SK-N-SH (cell line): Measurements from ENCODE around the gene KIF18B. TPM values are rescaled to one million over a fixed set of nuclear protein-coding genes. Genes with fewer than 3 reads are reported as not detected.

Experiments used
- CTCF ChIA-PET: fragments of 300-600, 350-600 bp; formaldehyde crosslinking; extraction: SDS; loops from one replicate; lab custom pipeline; 2021; lab: Yijun Ruan, JAX
- POLR2A ChIA-PET: fragments of 350-600 bp; sonication (Branson Sonifier 250); formaldehyde crosslinking; extraction: SDS; loops from one replicate; lab custom pipeline; 2020; ENCODE audit warnings: antibody characterized with exemption, inconsistent platforms; lab: Yijun Ruan, JAX
- DNase-seq: peaks from one replicate; pipeline ENCODE4 v3.0.0; 2012
- H2AFZ ChIP-seq: fragments of 200-600 bp; sonication (generic); 2 replicates; pipeline ENCODE4 v1.8.1; 2016; ENCODE audit warnings: antibody characterized with exemption, mild to moderate bottlenecking, low read depth
- H3F3A ChIP-seq: fragments of 200-600 bp; sonication (generic); replicated peaks from 2 replicates; pipeline ENCODE3; 2016; ENCODE audit warnings: antibody characterized with exemption, mild to moderate bottlenecking; ENCODE audit not compliant: insufficient read depth
- H3K27ac ChIP-seq, 2 experiments: fragments of 200-500 bp in 1 of 2; fragments of 200-600 bp in 1 of 2; sonication (Bioruptor generic) in 1 of 2; sonication (generic), shearing (Covaris generic) in 1 of 2; 2 replicates each; pipeline versions ENCODE4 v1.5.1 to v1.6.1; 2014 to 2016; ENCODE audit warnings: low read depth in 2 of 2, inconsistent platforms in 1 of 2, low read length in 1 of 2, mild to moderate bottlenecking in 1 of 2, mixed read lengths in 1 of 2
- H3K27me3 ChIP-seq: fragments of 200-600 bp; sonication (generic), shearing (Covaris generic); 2 replicates; pipeline ENCODE4 v1.6.1; 2016; ENCODE audit warnings: mixed run types; ENCODE audit not compliant: insufficient read depth
- H3K36me3 ChIP-seq, 2 experiments: fragments of 200-500 bp in 1 of 2; fragments of 200-600 bp in 1 of 2; sonication (Bioruptor generic) in 1 of 2; sonication (generic) in 1 of 2; replicated peaks in 1 of 2; 2 replicates each; pipeline versions ENCODE3 to v1.5.1; 2014 to 2016; ENCODE audit warnings: low read length in 1 of 2, mild to moderate bottlenecking in 1 of 2; ENCODE audit not compliant: insufficient read depth in 2 of 2, control insufficient read depth in 1 of 2
- H3K4me1 ChIP-seq, 2 experiments: fragments of 200-500 bp in 1 of 2; fragments of 200-600 bp in 1 of 2; sonication (Bioruptor generic) in 1 of 2; sonication (generic), shearing (Covaris generic) in 1 of 2; 2 replicates each; pipeline versions ENCODE4 v1.5.1 to v1.6.1; 2014 to 2016; ENCODE audit warnings: low read depth in 1 of 2, low read length in 1 of 2, mixed run types in 1 of 2; ENCODE audit not compliant: insufficient read depth in 2 of 2, control insufficient read depth in 1 of 2
- H3K4me2 ChIP-seq: fragments of 200-600 bp; sonication (generic), shearing (Covaris generic); 2 replicates; pipeline ENCODE4 v1.6.1; 2017; ENCODE audit warnings: mixed run types
- H3K4me3 ChIP-seq, 2 experiments: fragments of 200-500 bp in 1 of 2; fragments of 200-600 bp in 1 of 2; sonication (Bioruptor generic) in 1 of 2; sonication (generic), shearing (Covaris generic) in 1 of 2; 2 replicates each; pipeline versions ENCODE4 v1.5.1 to v1.8.1; 2014 to 2016; ENCODE audit warnings: low read depth in 2 of 2, inconsistent platforms in 1 of 2, low read length in 1 of 2, mild to moderate bottlenecking in 1 of 2, mixed read lengths in 1 of 2, moderate library complexity in 1 of 2
- H3K79me2 ChIP-seq: fragments of 200-600 bp; sonication (generic); 2 replicates; pipeline ENCODE4 v1.8.1; 2017; ENCODE audit warnings: mild to moderate bottlenecking; ENCODE audit not compliant: insufficient read depth
- H3K9ac ChIP-seq: fragments of 200-600 bp; sonication (generic); 2 replicates; pipeline ENCODE4 v1.6.1; 2017; ENCODE audit warnings: mixed run types
- H3K9me2 ChIP-seq: fragments of 200-600 bp; sonication (generic); 2 replicates; pipeline ENCODE4 v1.6.1; 2017; ENCODE audit warnings: mixed run types
- H3K9me3 ChIP-seq: fragments of 200-600 bp; sonication (generic); 2 replicates; pipeline ENCODE4 v1.6.1; 2017; ENCODE audit warnings: mixed run types, mild to moderate bottlenecking, moderate library complexity
- H4K20me1 ChIP-seq: fragments of 200-600 bp; sonication (generic); 2 replicates; pipeline ENCODE4 v1.6.1; 2017; ENCODE audit warnings: mild to moderate bottlenecking, mixed run types; ENCODE audit not compliant: insufficient read depth
- GABPA ChIP-seq: IDR thresholded peaks from 2 replicates; pipeline ENCODE4 v1.4.0; 2012; ENCODE audit warnings: low read depth, mild to moderate bottlenecking
- NRF1 ChIP-seq: IDR thresholded peaks from 2 replicates; pipeline ENCODE4 v1.6.1; 2012; ENCODE audit warnings: low read depth, mild to moderate bottlenecking, low read length
- RAD21 ChIP-seq: IDR thresholded peaks from 2 replicates; pipeline ENCODE4 v1.6.1; 2012; ENCODE audit warnings: mild to moderate bottlenecking, low read length
- TCF12 ChIP-seq: IDR thresholded peaks from 2 replicates; pipeline ENCODE4 v1.4.0; 2012
- TEAD4 ChIP-seq: IDR thresholded peaks from 2 replicates; pipeline ENCODE4 v1.4.0; 2012; ENCODE audit warnings: mild to moderate bottlenecking, borderline replicate concordance; ENCODE audit not compliant: insufficient read depth
- YY1 ChIP-seq: IDR thresholded peaks from 2 replicates; pipeline ENCODE4 v1.4.0; 2012; ENCODE audit warnings: low read depth, mild to moderate bottlenecking
- WGBS: methylation state at CpG from one replicate; pipeline ENCODE4 v1.1.6; 2017; ENCODE audit warnings: low lambda C conversion rate; 5-methylcytosine and 5-hydroxymethylcytosine counted together
- polyA plus RNA-seq, 3 experiments: library from polyadenylated mRNA; depleted of rRNA; stranded (reverse); fragments of >200 nt; gene quantifications; 2 replicates each; pipeline ENCODE4 v1.2.3, GENCODE V29; 2012
- TF ChIP-seq, protein P1 (sequence below): IDR thresholded peaks from 2 replicates; pipeline ENCODE4 v1.6.1; 2012; ENCODE audit warnings: mild to moderate bottlenecking, low read depth, low read length, moderate library complexity
- TF ChIP-seq, protein P2 (sequence below): fragments of 150-350 bp; IDR thresholded peaks from 2 replicates; pipeline ENCODE4 v1.6.1; 2016; ENCODE audit warnings: mild to moderate bottlenecking, low read depth, low read length
- TF ChIP-seq, protein P3 (sequence below): fragments of 200-600 bp; sonication (generic); IDR thresholded peaks from 2 replicates; pipeline ENCODE4 v1.6.1; 2017; ENCODE audit warnings: antibody characterized with exemption, mild to moderate bottlenecking, moderate library complexity
- TF ChIP-seq, protein P4 (sequence below): IDR thresholded peaks from 2 replicates; pipeline ENCODE4 v1.4.0; 2012; ENCODE audit warnings: low read depth, borderline replicate concordance

Gene KIF18B
- polyA plus RNA-seq, 1 of the 3 experiments (the other 2 are of a cell fraction) = 14.7 TPM

DNA sequence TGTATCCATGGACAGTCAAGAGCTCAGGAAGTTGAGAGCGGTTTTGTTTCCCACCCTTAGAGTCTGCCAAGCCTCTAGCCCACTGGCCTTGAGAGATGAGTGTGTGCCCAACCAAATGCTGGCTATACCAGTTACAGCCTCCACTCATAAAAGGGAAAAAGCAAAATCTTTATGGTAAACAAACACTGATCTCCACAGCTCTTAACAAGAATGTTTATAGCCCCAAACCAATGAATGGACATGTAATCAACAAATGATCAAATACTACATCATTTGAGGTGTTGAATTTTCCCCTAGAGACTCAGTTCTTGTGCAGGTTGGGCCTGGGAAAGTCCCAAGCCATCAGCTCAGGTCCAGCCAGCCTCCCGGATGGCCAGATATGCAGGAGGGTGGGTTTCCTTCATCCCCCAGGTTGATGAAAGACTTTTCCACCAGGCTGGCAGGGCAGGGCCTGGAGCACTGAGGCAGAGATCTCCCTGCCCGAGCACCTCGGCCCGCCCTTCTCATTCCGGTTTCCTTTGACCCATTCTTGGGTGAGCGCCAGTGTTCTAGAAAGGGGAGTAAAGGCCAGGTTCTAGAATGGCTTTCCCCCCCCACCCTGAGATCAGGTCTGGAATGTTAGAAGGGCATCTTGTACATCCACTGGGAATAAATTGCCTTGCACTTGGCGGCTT is 44.4 kb downstream of the KIF18B start:
- peaks cover 32% of the 10 kb centered on the region for H3F3A ChIP-seq
- H3K27me3 ChIP-seq = no peaks in the 10 kb centered on the region
- H4K20me1 ChIP-seq = no peaks in the 10 kb centered on the region
- no peaks in the 10 kb centered on the region for H3K9me3 ChIP-seq
- peaks cover 8 to 47% of the 10 kb centered on the region in 2 experiments; a peak in 3 of 4 replicates for H3K4me1 ChIP-seq
- H3K9me2 ChIP-seq = no peaks in the 10 kb centered on the region
- H3K9ac ChIP-seq = no peak overlapping the region
- ChIA-PET CTCF (interaction anchor here (1.8 to 6.8 kb wide), 5 partner anchors 17 to 233 kb away, joined by 4 to 38 read pairs (median 8); partner anchors contain the start of gene ACBD4), POLR2A (no interaction called here)
- DNase-seq = no peak
- TF ChIP-seq TCF12 (no peak), YY1 (no peak), RAD21 (no peak), NRF1 (no peak), GABPA (no peak), TEAD4 (no peak)
- TF ChIP-seq, protein P1, sequence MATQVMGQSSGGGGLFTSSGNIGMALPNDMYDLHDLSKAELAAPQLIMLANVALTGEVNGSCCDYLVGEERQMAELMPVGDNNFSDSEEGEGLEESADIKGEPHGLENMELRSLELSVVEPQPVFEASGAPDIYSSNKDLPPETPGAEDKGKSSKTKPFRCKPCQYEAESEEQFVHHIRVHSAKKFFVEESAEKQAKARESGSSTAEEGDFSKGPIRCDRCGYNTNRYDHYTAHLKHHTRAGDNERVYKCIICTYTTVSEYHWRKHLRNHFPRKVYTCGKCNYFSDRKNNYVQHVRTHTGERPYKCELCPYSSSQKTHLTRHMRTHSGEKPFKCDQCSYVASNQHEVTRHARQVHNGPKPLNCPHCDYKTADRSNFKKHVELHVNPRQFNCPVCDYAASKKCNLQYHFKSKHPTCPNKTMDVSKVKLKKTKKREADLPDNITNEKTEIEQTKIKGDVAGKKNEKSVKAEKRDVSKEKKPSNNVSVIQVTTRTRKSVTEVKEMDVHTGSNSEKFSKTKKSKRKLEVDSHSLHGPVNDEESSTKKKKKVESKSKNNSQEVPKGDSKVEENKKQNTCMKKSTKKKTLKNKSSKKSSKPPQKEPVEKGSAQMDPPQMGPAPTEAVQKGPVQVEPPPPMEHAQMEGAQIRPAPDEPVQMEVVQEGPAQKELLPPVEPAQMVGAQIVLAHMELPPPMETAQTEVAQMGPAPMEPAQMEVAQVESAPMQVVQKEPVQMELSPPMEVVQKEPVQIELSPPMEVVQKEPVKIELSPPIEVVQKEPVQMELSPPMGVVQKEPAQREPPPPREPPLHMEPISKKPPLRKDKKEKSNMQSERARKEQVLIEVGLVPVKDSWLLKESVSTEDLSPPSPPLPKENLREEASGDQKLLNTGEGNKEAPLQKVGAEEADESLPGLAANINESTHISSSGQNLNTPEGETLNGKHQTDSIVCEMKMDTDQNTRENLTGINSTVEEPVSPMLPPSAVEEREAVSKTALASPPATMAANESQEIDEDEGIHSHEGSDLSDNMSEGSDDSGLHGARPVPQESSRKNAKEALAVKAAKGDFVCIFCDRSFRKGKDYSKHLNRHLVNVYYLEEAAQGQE = no peak
- TF ChIP-seq, protein P2, sequence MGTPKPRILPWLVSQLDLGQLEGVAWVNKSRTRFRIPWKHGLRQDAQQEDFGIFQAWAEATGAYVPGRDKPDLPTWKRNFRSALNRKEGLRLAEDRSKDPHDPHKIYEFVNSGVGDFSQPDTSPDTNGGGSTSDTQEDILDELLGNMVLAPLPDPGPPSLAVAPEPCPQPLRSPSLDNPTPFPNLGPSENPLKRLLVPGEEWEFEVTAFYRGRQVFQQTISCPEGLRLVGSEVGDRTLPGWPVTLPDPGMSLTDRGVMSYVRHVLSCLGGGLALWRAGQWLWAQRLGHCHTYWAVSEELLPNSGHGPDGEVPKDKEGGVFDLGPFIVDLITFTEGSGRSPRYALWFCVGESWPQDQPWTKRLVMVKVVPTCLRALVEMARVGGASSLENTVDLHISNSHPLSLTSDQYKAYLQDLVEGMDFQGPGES = no peak
- TF ChIP-seq, protein P3, sequence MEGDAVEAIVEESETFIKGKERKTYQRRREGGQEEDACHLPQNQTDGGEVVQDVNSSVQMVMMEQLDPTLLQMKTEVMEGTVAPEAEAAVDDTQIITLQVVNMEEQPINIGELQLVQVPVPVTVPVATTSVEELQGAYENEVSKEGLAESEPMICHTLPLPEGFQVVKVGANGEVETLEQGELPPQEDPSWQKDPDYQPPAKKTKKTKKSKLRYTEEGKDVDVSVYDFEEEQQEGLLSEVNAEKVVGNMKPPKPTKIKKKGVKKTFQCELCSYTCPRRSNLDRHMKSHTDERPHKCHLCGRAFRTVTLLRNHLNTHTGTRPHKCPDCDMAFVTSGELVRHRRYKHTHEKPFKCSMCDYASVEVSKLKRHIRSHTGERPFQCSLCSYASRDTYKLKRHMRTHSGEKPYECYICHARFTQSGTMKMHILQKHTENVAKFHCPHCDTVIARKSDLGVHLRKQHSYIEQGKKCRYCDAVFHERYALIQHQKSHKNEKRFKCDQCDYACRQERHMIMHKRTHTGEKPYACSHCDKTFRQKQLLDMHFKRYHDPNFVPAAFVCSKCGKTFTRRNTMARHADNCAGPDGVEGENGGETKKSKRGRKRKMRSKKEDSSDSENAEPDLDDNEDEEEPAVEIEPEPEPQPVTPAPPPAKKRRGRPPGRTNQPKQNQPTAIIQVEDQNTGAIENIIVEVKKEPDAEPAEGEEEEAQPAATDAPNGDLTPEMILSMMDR = no peak
- TF ChIP-seq, protein P4, sequence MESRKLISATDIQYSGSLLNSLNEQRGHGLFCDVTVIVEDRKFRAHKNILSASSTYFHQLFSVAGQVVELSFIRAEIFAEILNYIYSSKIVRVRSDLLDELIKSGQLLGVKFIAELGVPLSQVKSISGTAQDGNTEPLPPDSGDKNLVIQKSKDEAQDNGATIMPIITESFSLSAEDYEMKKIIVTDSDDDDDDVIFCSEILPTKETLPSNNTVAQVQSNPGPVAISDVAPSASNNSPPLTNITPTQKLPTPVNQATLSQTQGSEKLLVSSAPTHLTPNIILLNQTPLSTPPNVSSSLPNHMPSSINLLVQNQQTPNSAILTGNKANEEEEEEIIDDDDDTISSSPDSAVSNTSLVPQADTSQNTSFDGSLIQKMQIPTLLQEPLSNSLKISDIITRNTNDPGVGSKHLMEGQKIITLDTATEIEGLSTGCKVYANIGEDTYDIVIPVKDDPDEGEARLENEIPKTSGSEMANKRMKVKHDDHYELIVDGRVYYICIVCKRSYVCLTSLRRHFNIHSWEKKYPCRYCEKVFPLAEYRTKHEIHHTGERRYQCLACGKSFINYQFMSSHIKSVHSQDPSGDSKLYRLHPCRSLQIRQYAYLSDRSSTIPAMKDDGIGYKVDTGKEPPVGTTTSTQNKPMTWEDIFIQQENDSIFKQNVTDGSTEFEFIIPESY = no peak
- H2AFZ ChIP-seq = no peak overlapping the region
- WGBS = 84% methylated on average over 6 of the region's 8 CpGs
- H3K4me2 ChIP-seq = no peak overlapping the region
- H3K27ac ChIP-seq = no peak overlapping the region
- H3K4me3 ChIP-seq = no peak overlapping the region
- H3K36me3 ChIP-seq = no peaks in the 10 kb centered on the region
- peaks cover 10% of the 10 kb centered on the region for H3K79me2 ChIP-seq
